HepG2 (cell line): Measurements from ENCODE around the gene JUND. TPM values are rescaled to one million over a fixed set of nuclear protein-coding genes. Genes with fewer than 3 reads are reported as not detected.

Experiments used
- CBFB ChIP-seq: sonication (generic); formaldehyde crosslinking; IDR thresholded peaks from 2 replicates; pipeline ENCODE4 v1.4.0; 2020; ENCODE audit warnings: missing genetic modification reagents
- FOXO1 ChIP-seq: sonication (generic); formaldehyde crosslinking; IDR thresholded peaks from 2 replicates; pipeline ENCODE4 v1.4.0; 2020; ENCODE audit warnings: missing genetic modification reagents
- JUNB ChIP-seq: sonication (generic); formaldehyde crosslinking; IDR thresholded peaks from 2 replicates; pipeline ENCODE4 v1.8.0; 2022; ENCODE audit warnings: missing genetic modification reagents, mild to moderate bottlenecking, borderline replicate concordance
- JUND ChIP-seq: sonication (generic); formaldehyde crosslinking; IDR thresholded peaks from 2 replicates; pipeline ENCODE4 v1.8.0; 2022; ENCODE audit warnings: mild to moderate bottlenecking, missing genetic modification reagents
- MLXIP ChIP-seq: sonication (generic); formaldehyde crosslinking; IDR thresholded peaks from 2 replicates; pipeline ENCODE4 v1.9.0; 2021; ENCODE audit warnings: missing genetic modification reagents, borderline replicate concordance
- NFRKB ChIP-seq: fragments of 450-650 bp; IDR thresholded peaks from 2 replicates; pipeline ENCODE4 v1.6.1; 2017
- SP5 ChIP-seq: IDR thresholded peaks from 2 replicates; pipeline ENCODE4 v1.6.1; 2016; ENCODE audit warnings: low read depth, borderline replicate concordance
- TRIM24 ChIP-seq: sonication (generic); formaldehyde crosslinking; IDR thresholded peaks from 2 replicates; pipeline ENCODE4 v1.8.0; 2022; ENCODE audit warnings: mild to moderate bottlenecking, missing genetic modification reagents
- ZNF496 ChIP-seq: sonication (generic); formaldehyde crosslinking; IDR thresholded peaks from 2 replicates; pipeline ENCODE4 v1.8.1; 2023; ENCODE audit warnings: mild to moderate bottlenecking, moderate library complexity, missing genetic modification reagents; ENCODE audit not compliant: insufficient replicate concordance
- ZNF569 ChIP-seq: sonication (generic); formaldehyde crosslinking; IDR thresholded peaks from 2 replicates; pipeline ENCODE4 v1.5.0; 2020; ENCODE audit warnings: mild to moderate bottlenecking, missing genetic modification reagents, moderate library complexity, borderline replicate concordance
- polyA plus RNA-seq, 8 experiments: library from polyadenylated mRNA; depleted of rRNA in 3 of 8; stranded (reverse) in 7 of 8; unstranded in 1 of 8; fragments of >200 nt; fragmentation: Illumina TruSeq in 4 of 8; extraction: Trizol in 4 of 8; gene quantifications; 2 replicates each; pipeline versions ENCODE4 v1.2.1 to v1.2.3, GENCODE V29; 2011 to 2016; ENCODE audit warnings: low read depth in 4 of 8, missing spikeins in 1 of 8, mixed read lengths in 1 of 8; ENCODE audit not compliant: insufficient read depth in 1 of 8
- total RNA-seq, 5 experiments: library from RNA; depleted of rRNA; stranded (reverse); fragments of >200 nt; fragmentation: Illumina TruSeq; extraction: Trizol; gene quantifications; 2 replicates each; pipeline ENCODE4 v1.2.3, GENCODE V29; 2016; ENCODE audit warnings: low read depth in 1 of 5
- TF ChIP-seq, protein P1 (sequence below): sonication (generic); formaldehyde crosslinking; IDR thresholded peaks from 2 replicates; pipeline ENCODE4 v1.4.0; 2020; ENCODE audit warnings: mild to moderate bottlenecking, missing genetic modification reagents
- TF ChIP-seq, protein P2 (sequence below): sonication (generic); formaldehyde crosslinking; IDR thresholded peaks from 2 replicates; pipeline ENCODE4 v1.4.0; 2020; ENCODE audit warnings: missing genetic modification reagents, mild to moderate bottlenecking, borderline replicate concordance
- TF ChIP-seq, protein P3 (sequence below): sonication (generic); formaldehyde crosslinking; IDR thresholded peaks from 2 replicates; pipeline ENCODE4 v1.4.0; 2020; ENCODE audit warnings: mild to moderate bottlenecking, missing genetic modification reagents

Gene JUND
- total and polyA plus RNA-seq, 2 of the 13 experiments (the other 11 are each of a cell fraction or from before 2014, with no cell fraction given) = 41.2 to 59.8 TPM

DNA sequence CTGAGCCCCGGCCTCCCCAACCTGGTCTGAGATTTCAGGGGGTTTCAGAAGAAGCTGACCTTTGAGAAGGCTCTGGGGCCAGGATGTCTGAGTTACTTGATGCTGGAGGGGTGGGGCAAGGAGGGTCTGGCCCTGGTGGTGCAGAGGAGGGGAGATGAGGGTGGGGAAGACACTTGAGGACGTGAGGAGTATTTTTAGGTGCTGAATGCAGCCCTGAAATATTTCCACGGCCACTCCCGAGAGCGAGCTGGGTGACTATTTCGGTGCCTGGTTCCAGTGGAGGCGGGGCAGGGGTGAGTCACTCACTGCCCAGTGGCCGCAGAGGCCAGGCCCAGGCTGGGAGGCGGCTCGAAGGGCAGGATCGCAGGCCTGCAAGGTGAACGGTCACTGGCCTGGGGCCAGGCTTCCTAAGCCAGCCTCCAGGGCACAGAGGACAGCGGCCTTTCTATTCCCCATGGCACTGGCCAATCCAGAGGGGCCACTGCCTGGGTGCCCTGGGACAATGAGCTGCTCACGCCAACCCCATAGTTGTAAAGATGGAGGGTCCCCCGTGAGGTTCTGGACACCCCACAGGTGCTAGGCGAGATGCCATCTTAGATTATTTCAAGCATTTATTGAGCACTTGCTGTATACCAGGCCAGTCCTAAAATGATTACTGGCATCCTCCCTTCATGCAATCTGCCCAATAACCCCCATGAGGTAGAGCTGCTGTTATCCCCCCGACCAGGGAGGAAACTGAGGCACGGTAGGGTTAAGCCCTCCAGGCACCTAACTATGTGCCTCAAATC, 19.7 kb upstream of the JUND start (continued):
- no peak for TF ChIP-seq MLXIP (CRISPR knock-in tag)
- TF ChIP-seq TRIM24 (CRISPR knock-in tag) = no peak
- TF ChIP-seq SP5 = peak; percentile 93
- TF ChIP-seq, protein P1, sequence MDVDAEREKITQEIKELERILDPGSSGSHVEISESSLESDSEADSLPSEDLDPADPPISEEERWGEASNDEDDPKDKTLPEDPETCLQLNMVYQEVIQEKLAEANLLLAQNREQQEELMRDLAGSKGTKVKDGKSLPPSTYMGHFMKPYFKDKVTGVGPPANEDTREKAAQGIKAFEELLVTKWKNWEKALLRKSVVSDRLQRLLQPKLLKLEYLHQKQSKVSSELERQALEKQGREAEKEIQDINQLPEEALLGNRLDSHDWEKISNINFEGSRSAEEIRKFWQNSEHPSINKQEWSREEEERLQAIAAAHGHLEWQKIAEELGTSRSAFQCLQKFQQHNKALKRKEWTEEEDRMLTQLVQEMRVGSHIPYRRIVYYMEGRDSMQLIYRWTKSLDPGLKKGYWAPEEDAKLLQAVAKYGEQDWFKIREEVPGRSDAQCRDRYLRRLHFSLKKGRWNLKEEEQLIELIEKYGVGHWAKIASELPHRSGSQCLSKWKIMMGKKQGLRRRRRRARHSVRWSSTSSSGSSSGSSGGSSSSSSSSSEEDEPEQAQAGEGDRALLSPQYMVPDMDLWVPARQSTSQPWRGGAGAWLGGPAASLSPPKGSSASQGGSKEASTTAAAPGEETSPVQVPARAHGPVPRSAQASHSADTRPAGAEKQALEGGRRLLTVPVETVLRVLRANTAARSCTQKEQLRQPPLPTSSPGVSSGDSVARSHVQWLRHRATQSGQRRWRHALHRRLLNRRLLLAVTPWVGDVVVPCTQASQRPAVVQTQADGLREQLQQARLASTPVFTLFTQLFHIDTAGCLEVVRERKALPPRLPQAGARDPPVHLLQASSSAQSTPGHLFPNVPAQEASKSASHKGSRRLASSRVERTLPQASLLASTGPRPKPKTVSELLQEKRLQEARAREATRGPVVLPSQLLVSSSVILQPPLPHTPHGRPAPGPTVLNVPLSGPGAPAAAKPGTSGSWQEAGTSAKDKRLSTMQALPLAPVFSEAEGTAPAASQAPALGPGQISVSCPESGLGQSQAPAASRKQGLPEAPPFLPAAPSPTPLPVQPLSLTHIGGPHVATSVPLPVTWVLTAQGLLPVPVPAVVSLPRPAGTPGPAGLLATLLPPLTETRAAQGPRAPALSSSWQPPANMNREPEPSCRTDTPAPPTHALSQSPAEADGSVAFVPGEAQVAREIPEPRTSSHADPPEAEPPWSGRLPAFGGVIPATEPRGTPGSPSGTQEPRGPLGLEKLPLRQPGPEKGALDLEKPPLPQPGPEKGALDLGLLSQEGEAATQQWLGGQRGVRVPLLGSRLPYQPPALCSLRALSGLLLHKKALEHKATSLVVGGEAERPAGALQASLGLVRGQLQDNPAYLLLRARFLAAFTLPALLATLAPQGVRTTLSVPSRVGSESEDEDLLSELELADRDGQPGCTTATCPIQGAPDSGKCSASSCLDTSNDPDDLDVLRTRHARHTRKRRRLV = no peak
- peak; percentile 96 for TF ChIP-seq JUND (CRISPR knock-in tag)
- no peak for TF ChIP-seq ZNF496
- TF ChIP-seq FOXO1 (CRISPR knock-in tag) = no peak; the same call in 1 of the 2 replicates
- TF ChIP-seq, protein P2, sequence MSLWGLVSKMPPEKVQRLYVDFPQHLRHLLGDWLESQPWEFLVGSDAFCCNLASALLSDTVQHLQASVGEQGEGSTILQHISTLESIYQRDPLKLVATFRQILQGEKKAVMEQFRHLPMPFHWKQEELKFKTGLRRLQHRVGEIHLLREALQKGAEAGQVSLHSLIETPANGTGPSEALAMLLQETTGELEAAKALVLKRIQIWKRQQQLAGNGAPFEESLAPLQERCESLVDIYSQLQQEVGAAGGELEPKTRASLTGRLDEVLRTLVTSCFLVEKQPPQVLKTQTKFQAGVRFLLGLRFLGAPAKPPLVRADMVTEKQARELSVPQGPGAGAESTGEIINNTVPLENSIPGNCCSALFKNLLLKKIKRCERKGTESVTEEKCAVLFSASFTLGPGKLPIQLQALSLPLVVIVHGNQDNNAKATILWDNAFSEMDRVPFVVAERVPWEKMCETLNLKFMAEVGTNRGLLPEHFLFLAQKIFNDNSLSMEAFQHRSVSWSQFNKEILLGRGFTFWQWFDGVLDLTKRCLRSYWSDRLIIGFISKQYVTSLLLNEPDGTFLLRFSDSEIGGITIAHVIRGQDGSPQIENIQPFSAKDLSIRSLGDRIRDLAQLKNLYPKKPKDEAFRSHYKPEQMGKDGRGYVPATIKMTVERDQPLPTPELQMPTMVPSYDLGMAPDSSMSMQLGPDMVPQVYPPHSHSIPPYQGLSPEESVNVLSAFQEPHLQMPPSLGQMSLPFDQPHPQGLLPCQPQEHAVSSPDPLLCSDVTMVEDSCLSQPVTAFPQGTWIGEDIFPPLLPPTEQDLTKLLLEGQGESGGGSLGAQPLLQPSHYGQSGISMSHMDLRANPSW = no peak
- TF ChIP-seq ZNF569 = no peak
- TF ChIP-seq NFRKB = no peak
- no peak for TF ChIP-seq CBFB (CRISPR knock-in tag)
- peak; percentile 69; the same call in 1 of the 2 replicates for TF ChIP-seq JUNB (CRISPR knock-in tag)
- TF ChIP-seq, protein P3, sequence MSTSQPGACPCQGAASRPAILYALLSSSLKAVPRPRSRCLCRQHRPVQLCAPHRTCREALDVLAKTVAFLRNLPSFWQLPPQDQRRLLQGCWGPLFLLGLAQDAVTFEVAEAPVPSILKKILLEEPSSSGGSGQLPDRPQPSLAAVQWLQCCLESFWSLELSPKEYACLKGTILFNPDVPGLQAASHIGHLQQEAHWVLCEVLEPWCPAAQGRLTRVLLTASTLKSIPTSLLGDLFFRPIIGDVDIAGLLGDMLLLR (CRISPR knock-in tag) = no peak
